Keratinocyte (primary cell): ENCODE measurements around the gene EIF4E2. TPM values are rescaled to one million over a fixed set of nuclear protein-coding genes. Genes with fewer than 3 reads are reported as not detected.

Experiments
- DNase-seq: peaks from one replicate; pipeline ENCODE4 v3.0.0-alpha.2; 2011; ENCODE audit warnings: low read depth, missing footprints, low spot score
- FAIRE-seq: peaks from 2 replicates; lab custom pipeline; 2011; peaks lifted over from hg19 to GRCh38; lab: Jason Lieb, UNC
- H2AFZ ChIP-seq: 2 replicates; pipeline ENCODE4 v1.6.0; 2012; ENCODE audit warnings: low read length, control low read depth, inconsistent platforms; ENCODE audit not compliant: control insufficient read depth
- H3K27ac ChIP-seq: 2 replicates; pipeline ENCODE4 v1.5.1; 2011; ENCODE audit warnings: low read length; ENCODE audit not compliant: control insufficient read depth, insufficient read depth
- H3K27me3 ChIP-seq: 3 replicates; pipeline ENCODE4 v1.6.0; 2011; ENCODE audit warnings: low read length; ENCODE audit not compliant: control insufficient read depth, insufficient read depth; ENCODE audit errors: extremely low read depth
- H3K36me3 ChIP-seq, 2 experiments: 2 replicates in 1 of 2; 3 replicates in 1 of 2; pipeline ENCODE4 v1.5.1; 2011; ENCODE audit warnings: low read length in 2 of 2, mild to moderate bottlenecking in 1 of 2; ENCODE audit not compliant: control insufficient read depth in 2 of 2, insufficient read depth in 2 of 2; ENCODE audit errors: extremely low read depth in 1 of 2
- H3K4me1 ChIP-seq: 3 replicates; pipeline ENCODE4 v1.5.1; 2011; ENCODE audit warnings: low read length; ENCODE audit not compliant: control insufficient read depth, insufficient read depth; ENCODE audit errors: extremely low read depth
- H3K4me2 ChIP-seq: 3 replicates; pipeline ENCODE4 v1.6.0; 2011; ENCODE audit warnings: low read depth, low read length; ENCODE audit not compliant: control insufficient read depth, insufficient read depth; ENCODE audit errors: extremely low read depth
- H3K4me3 ChIP-seq, 3 experiments: fragments of 200-600 bp in 1 of 3; sonication (generic) in 1 of 3; 2 replicates in 2 of 3; 3 replicates in 1 of 3; pipeline ENCODE4 v1.5.1; 2011 to 2016; ENCODE audit warnings: low read length in 3 of 3, mild to moderate bottlenecking in 3 of 3, control low read depth in 2 of 3, inconsistent platforms in 1 of 3, low read depth in 1 of 3, mixed read lengths in 1 of 3, mixed run types in 1 of 3, moderate library complexity in 1 of 3; ENCODE audit not compliant: control insufficient read depth in 2 of 3, insufficient read depth in 2 of 3; ENCODE audit errors: extremely low read depth in 1 of 3
- H3K79me2 ChIP-seq: 2 replicates; pipeline ENCODE4 v1.6.0; 2012; ENCODE audit warnings: low read length; ENCODE audit not compliant: control insufficient read depth, insufficient read depth
- H3K9ac ChIP-seq: 3 replicates; pipeline ENCODE4 v1.6.0; 2011; ENCODE audit warnings: low read length; ENCODE audit not compliant: control insufficient read depth, insufficient read depth; ENCODE audit errors: extremely low read depth
- H3K9me1 ChIP-seq: 3 replicates; pipeline ENCODE4 v1.6.0; 2011; ENCODE audit warnings: low read length; ENCODE audit not compliant: control insufficient read depth, insufficient read depth; ENCODE audit errors: extremely low read depth
- H3K9me3 ChIP-seq: 2 replicates; pipeline ENCODE4 v1.5.1; 2012; ENCODE audit warnings: low read depth, low read length; ENCODE audit not compliant: control insufficient read depth
- H4K20me1 ChIP-seq: 3 replicates; pipeline ENCODE4 v1.6.0; 2011; ENCODE audit warnings: low read length; ENCODE audit not compliant: control insufficient read depth, insufficient read depth; ENCODE audit errors: extremely low read depth
- EZH2 ChIP-seq: IDR thresholded peaks from one replicate; pipeline ENCODE4 v1.6.1; 2012; ENCODE audit warnings: inconsistent platforms, mild to moderate bottlenecking, low read length, moderate library complexity
- dilution Hi-C: fragments of 300-500 bp; cut with MboI; formaldehyde crosslinking; loops from one replicate; pipeline ENCODE4 v1.7.0; 2020; ENCODE audit warnings: low sequenced_read_pairs; ENCODE audit not compliant: extremely low pct_ligation_motif_present
- polyA plus RNA-seq, 5 experiments: library from polyadenylated mRNA; depleted of rRNA in 3 of 5; stranded (reverse) in 3 of 5; stranded (forward) in 1 of 5; unstranded in 1 of 5; fragments of >200 nt; gene quantifications; 1 replicate in 1 of 5; 2 replicates in 3 of 5; 3 replicates in 1 of 5; pipeline versions ENCODE4 v1.2.1 to v1.2.3, GENCODE V29; 2011 to 2012; ENCODE audit warnings: missing spikeins in 2 of 5, low read depth in 1 of 5, low replicate concordance in 1 of 5
- TF ChIP-seq, protein P1 (sequence below), 3 experiments: IDR thresholded peaks in 1 of 3; conservative IDR thresholded peaks in 1 of 3; optimal IDR thresholded peaks in 1 of 3; 2 replicates in 2 of 3; 3 replicates in 1 of 3; pipeline versions ENCODE3 to v1.5.1; 2011; ENCODE audit warnings: low read length in 3 of 3, mild to moderate bottlenecking in 3 of 3, moderate library complexity in 2 of 3, control low read depth in 1 of 3, inconsistent platforms in 1 of 3; ENCODE audit not compliant: insufficient read depth in 2 of 3; ENCODE audit errors: extremely low read depth in 1 of 3

Gene EIF4E2
- polyA plus RNA-seq, 1 donor (not counting 4 experiments of a cell fraction or from before 2014, with no cell fraction given), result 79.2 TPM

DNA sequence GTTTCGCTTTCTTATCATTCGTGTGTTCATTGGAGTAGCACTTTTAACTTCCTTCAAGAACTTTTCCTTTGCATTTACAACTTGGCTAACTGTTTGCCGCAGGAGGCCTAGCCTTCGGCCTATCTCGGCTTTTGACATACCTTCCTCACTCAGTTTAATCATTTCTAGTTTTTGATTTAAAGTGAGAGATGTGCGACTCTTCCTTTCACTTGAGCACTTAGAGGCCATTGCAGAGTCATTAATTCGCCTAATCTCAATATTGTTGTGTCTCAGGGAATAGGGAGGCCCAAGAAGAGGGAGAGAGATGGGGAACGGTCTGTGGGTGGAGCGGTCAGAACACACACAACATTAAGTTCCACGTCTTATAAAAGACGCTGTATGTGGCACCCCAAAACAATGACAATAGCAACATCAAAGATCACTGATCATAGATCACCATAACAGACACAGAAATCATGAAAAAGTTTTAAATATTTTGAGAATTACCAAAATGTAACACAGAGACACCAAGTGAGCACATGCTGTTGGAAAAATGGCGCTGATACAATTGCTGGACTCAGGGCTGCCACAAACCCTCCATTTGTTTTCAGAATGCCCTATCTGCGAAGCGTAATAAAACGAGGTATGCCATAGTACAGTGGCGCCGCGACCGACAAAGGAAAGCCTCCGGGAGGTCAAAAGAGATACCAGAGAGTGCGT is 685 bp upstream of the EIF4E2 start:
- Histone ChIP-seq H3K9me1 (peaks cover 2% of the 10 kb centered on the region), H2AFZ (peak overlapping the region; percentile 91), H3K79me2 (peaks cover 63% of the 10 kb centered on the region), H3K9me3 (no peaks in the 10 kb centered on the region), H3K36me3 (peaks cover 7 to 12% of the 10 kb centered on the region in 2 experiments), H3K27ac (peak overlapping the region; percentile 92), H3K4me3 (peak overlapping the region; percentile 82 to 93 (median 93)), H3K4me1 (peaks cover 10% of the 10 kb centered on the region), H4K20me1 (peaks cover 3% of the 10 kb centered on the region), H3K4me2 (peak overlapping the region; percentile 92), H3K9ac (peak overlapping the region; percentile 97), H3K27me3 (no peaks in the 10 kb centered on the region)
- dilution Hi-C loops, result no loop called here
- FAIRE-seq (no peak), DNase-seq (no peak)
- TF ChIP-seq, protein P1, sequence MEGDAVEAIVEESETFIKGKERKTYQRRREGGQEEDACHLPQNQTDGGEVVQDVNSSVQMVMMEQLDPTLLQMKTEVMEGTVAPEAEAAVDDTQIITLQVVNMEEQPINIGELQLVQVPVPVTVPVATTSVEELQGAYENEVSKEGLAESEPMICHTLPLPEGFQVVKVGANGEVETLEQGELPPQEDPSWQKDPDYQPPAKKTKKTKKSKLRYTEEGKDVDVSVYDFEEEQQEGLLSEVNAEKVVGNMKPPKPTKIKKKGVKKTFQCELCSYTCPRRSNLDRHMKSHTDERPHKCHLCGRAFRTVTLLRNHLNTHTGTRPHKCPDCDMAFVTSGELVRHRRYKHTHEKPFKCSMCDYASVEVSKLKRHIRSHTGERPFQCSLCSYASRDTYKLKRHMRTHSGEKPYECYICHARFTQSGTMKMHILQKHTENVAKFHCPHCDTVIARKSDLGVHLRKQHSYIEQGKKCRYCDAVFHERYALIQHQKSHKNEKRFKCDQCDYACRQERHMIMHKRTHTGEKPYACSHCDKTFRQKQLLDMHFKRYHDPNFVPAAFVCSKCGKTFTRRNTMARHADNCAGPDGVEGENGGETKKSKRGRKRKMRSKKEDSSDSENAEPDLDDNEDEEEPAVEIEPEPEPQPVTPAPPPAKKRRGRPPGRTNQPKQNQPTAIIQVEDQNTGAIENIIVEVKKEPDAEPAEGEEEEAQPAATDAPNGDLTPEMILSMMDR (optimal IDR thresholded peaks at IDR 0.05 in 1 of 3, IDR thresholded peaks at IDR 0.05 in 1 of 3, conservative IDR thresholded peaks at IDR 0.05 in 1 of 3; ENCODE audit: extremely low read depth in 1 of 3, insufficient read depth in 2 of 3, low read length in 3 of 3), result no peak
- TF ChIP-seq EZH2, result no peak

DNA sequence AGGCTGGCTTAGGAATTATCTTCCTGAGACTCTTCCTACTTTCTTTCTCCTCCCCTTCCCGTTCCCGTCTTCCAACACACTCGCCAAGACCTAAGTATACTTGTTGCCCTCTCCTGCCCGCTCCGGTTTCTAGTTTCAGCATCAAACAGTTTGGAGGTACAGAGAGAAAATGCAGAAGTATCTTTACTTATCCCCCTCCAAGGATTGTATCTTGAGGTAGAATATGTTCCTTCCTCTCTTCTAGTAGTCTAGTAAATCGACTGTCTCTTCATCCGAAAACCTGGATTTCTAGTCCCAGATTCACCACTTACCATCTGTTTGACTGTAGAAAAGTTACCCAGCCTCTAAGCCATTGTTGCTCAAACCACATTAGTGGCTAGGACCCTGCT is 755 bp downstream of the EIF4E2 start:
- peaks cover 11 to 12% of the 10 kb centered on the region in 2 experiments for H3K36me3 ChIP-seq
- H3K79me2 ChIP-seq, result peaks cover 77% of the 10 kb centered on the region
- peak overlapping the region; percentile 95 for H3K4me2 ChIP-seq
- peak overlapping the region; percentile 82 to 93 (median 93) for H3K4me3 ChIP-seq
- H3K27ac ChIP-seq, result peak overlapping the region; percentile 92
- peaks cover 10% of the 10 kb centered on the region for H3K4me1 ChIP-seq
- peaks cover 2% of the 10 kb centered on the region for H3K9me1 ChIP-seq
- no peaks in the 10 kb centered on the region for H3K27me3 ChIP-seq
- H3K9me3 ChIP-seq, result no peaks in the 10 kb centered on the region
- no peak for FAIRE-seq
- dilution Hi-C loops, result no loop called here
- H4K20me1 ChIP-seq, result peaks cover 3% of the 10 kb centered on the region
- H2AFZ ChIP-seq, result peak overlapping the region; percentile 15
- H3K9ac ChIP-seq, result peak overlapping the region; percentile 97
- TF ChIP-seq, protein P1 (optimal IDR thresholded peaks at IDR 0.05 in 1 of 3, IDR thresholded peaks at IDR 0.05 in 1 of 3, conservative IDR thresholded peaks at IDR 0.05 in 1 of 3; ENCODE audit: extremely low read depth in 1 of 3, insufficient read depth in 2 of 3, low read length in 3 of 3), result no peak
- no peak for TF ChIP-seq EZH2
- no peak for DNase-seq
